ENCODE data around the gene SRF. TPM values are rescaled to one million over a fixed set of nuclear protein-coding genes. Genes with fewer than 3 reads are reported as not detected.

SRF gene
- total RNA-seq, 1 experiment from 2014 or later, result 25.4 TPM

GRCh38 chr6:43146261-43146660 lies 24.8 kb upstream of the SRF start:
- Histone ChIP-seq H3K27me3 (ENCODE audit: insufficient read depth, low read depth) (no peaks in the 10 kb centered on the region), H3K9me3 (ENCODE audit: insufficient read depth, low read depth) (no peaks in the 10 kb centered on the region), H3K9me2 (ENCODE audit: insufficient read depth) (no peaks in the 10 kb centered on the region), H3K4me1 (replicated peaks; ENCODE audit: insufficient read depth) (no peaks in the 10 kb centered on the region), H3K79me2 (ENCODE audit: low read depth) (no peaks in the 10 kb centered on the region), H4K20me1 (ENCODE audit: insufficient read depth) (no peaks in the 10 kb centered on the region), H3K4me3 (no peak overlapping the region), H3K4me2 (no peak overlapping the region), H3K27ac (no peak overlapping the region), H2AFZ (no peak overlapping the region), H3K36me3 (ENCODE audit: low read depth) (no peaks in the 10 kb centered on the region), H3F3A (ENCODE audit: insufficient read depth, low read depth) (no peaks in the 10 kb centered on the region; the same call in 1 of the 2 replicates)
- DNase-seq, result no peak
- TF ChIP-seq EZH2 (IDR thresholded peaks at IDR 0.05; ENCODE audit: low read depth) (no peak), CTCF (conservative IDR thresholded peaks at IDR 0.05) (no peak)
- intact Hi-C loops (cut with micrococcal nuclease; ENCODE audit: unreplicated experiment), result no loop called here
- CTCF ChIA-PET, result interaction anchor here (0.6 kb wide), 1 partner anchor 36 kb away, joined by 3 read pairs; no protein-coding TSS in a partner anchor
- POLR2A ChIA-PET (ENCODE audit: unreplicated experiment), result no interaction called here
- no TSS peak for BruUV-seq (replicated peaks)

- no peaks in the 10 kb centered on the region for H3K27me3 ChIP-seq (ENCODE audit: insufficient read depth, low read depth)
- ChIA-PET CTCF (no interaction called here), POLR2A (ENCODE audit: unreplicated experiment) (interaction anchor here (0.6 kb wide), 1 partner anchor 72 kb away, joined by 3 read pairs; no protein-coding TSS in a partner anchor)
- H3K4me3 ChIP-seq, result no peak overlapping the region
- no peaks in the 10 kb centered on the region for H3K4me1 ChIP-seq (replicated peaks; ENCODE audit: insufficient read depth)
- no peaks in the 10 kb centered on the region for H4K20me1 ChIP-seq (ENCODE audit: insufficient read depth)
- no peaks in the 10 kb centered on the region for H3K9me3 ChIP-seq (ENCODE audit: insufficient read depth, low read depth)
- no peaks in the 10 kb centered on the region; the same call in 1 of the 2 replicates for H3F3A ChIP-seq (ENCODE audit: insufficient read depth, low read depth)
- H3K36me3 ChIP-seq (ENCODE audit: low read depth), result no peaks in the 10 kb centered on the region
- no peaks in the 10 kb centered on the region for H3K79me2 ChIP-seq (ENCODE audit: low read depth)
- H3K9me2 ChIP-seq (ENCODE audit: insufficient read depth), result no peaks in the 10 kb centered on the region
- no TSS peak for BruUV-seq (replicated peaks)
- no peak overlapping the region for H3K27ac ChIP-seq
- H2AFZ ChIP-seq, result no peak overlapping the region
- H3K4me2 ChIP-seq, result no peak overlapping the region
- intact Hi-C loops (cut with micrococcal nuclease; ENCODE audit: unreplicated experiment), result no loop called here
- DNase-seq, result no peak
- TF ChIP-seq CTCF (conservative IDR thresholded peaks at IDR 0.05) (no peak), EZH2 (IDR thresholded peaks at IDR 0.05; ENCODE audit: low read depth) (no peak)
These were observed 24.1 kb upstream of the SRF start for GRCh38 chr6:43146709-43147688.

GRCh38 chr6:43147691-43148477 lies 23.2 kb upstream of the SRF start:
- Histone ChIP-seq H2AFZ (no peak overlapping the region), H3F3A (ENCODE audit: insufficient read depth, low read depth) (no peaks in the 10 kb centered on the region; the same call in 1 of the 2 replicates), H3K9me3 (ENCODE audit: insufficient read depth, low read depth) (no peaks in the 10 kb centered on the region), H3K27me3 (ENCODE audit: insufficient read depth, low read depth) (no peaks in the 10 kb centered on the region), H3K27ac (no peak overlapping the region), H4K20me1 (ENCODE audit: insufficient read depth) (no peaks in the 10 kb centered on the region), H3K9me2 (ENCODE audit: insufficient read depth) (no peaks in the 10 kb centered on the region), H3K79me2 (ENCODE audit: low read depth) (no peaks in the 10 kb centered on the region), H3K36me3 (ENCODE audit: low read depth) (no peaks in the 10 kb centered on the region), H3K4me2 (no peak overlapping the region), H3K4me1 (replicated peaks; ENCODE audit: insufficient read depth) (no peaks in the 10 kb centered on the region), H3K4me3 (no peak overlapping the region)
- TF ChIP-seq EZH2 (IDR thresholded peaks at IDR 0.05; ENCODE audit: low read depth) (no peak), CTCF (conservative IDR thresholded peaks at IDR 0.05) (no peak)
- DNase-seq, result no peak
- BruUV-seq (replicated peaks), result no TSS peak
- ChIA-PET POLR2A (ENCODE audit: unreplicated experiment) (interaction anchor here (0.6 kb wide), 1 partner anchor 71 kb away, joined by 3 read pairs; no protein-coding TSS in a partner anchor), CTCF (no interaction called here)
- intact Hi-C loops (cut with micrococcal nuclease; ENCODE audit: unreplicated experiment), result no loop called here
